Measurements from ENCODE around the gene OTUB2. TPM values are rescaled to one million over a fixed set of nuclear protein-coding genes. Genes with fewer than 3 reads are reported as not detected.

The OTUB2 gene
- total and polyA plus RNA-seq, 2 of the 8 experiments (the other 6 are each of a cell fraction or from before 2014, with no cell fraction given), result 2.2 to 4.2 TPM

GRCh38 chr14:94040247-94040646 is 14.1 kb downstream of the OTUB2 start:
- Histone ChIP-seq H2AFZ (ENCODE audit: low read length) (no peak overlapping the region), H3K9ac (replicated peaks in 1 of 4; ENCODE audit: extremely low read depth in 1 of 4, low read depth in 3 of 4, low read length in 3 of 4) (no peak overlapping the region), H3K4me3 (ENCODE audit: extremely low read depth in 1 of 4, insufficient read depth in 2 of 4, low read depth in 3 of 4, low read length in 4 of 4) (no peak overlapping the region), H3K14ac (ENCODE audit: insufficient read length) (no peak overlapping the region), H3K56ac (replicated peaks; ENCODE audit: insufficient read length, low read depth, low read length) (no peak overlapping the region), H4K5ac (ENCODE audit: insufficient read length, low read depth, low read length) (no peak overlapping the region), H3K36me3 (ENCODE audit: control insufficient read depth in 2 of 4, insufficient read depth in 4 of 4, low read length in 3 of 4) (peaks cover 0 to 13% (median 6%) of the 10 kb centered on the region in 4 experiments; a peak in 4 of 8 replicates), H3K23me2 (ENCODE audit: low read depth, low read length) (no peaks in the 10 kb centered on the region), H3K79me1 (ENCODE audit: low read depth, low read length) (no peaks in the 10 kb centered on the region), H3K27ac (ENCODE audit: low read depth, low read length) (no peak overlapping the region), H4K20me1 (replicated peaks in 1 of 2; ENCODE audit: control insufficient read depth in 1 of 2, insufficient read depth in 2 of 2, low read length in 2 of 2) (peaks cover 2 to 7% of the 10 kb centered on the region in 2 experiments), H2AK5ac (ENCODE audit: low read depth, low read length) (no peak overlapping the region), H4K91ac (replicated peaks; ENCODE audit: insufficient read length, low read length) (no peak overlapping the region), H3K79me2 (ENCODE audit: control insufficient read depth in 1 of 2, insufficient read depth in 2 of 2, low read length in 2 of 2) (no peaks in the 10 kb centered on the region), H3K27me3 (replicated peaks in 1 of 4; ENCODE audit: control insufficient read depth in 3 of 4, extremely low read depth in 1 of 4, insufficient read depth in 3 of 4, low read length in 3 of 4) (no peaks in the 10 kb centered on the region), H3K4me2 (ENCODE audit: insufficient read depth in 1 of 2, low read depth in 2 of 2, low read length in 2 of 2) (no peak overlapping the region), H2BK12ac (ENCODE audit: low read depth, low read length) (no peak overlapping the region), H3K4ac (replicated peaks; ENCODE audit: insufficient read length, low read depth, low read length) (no peak overlapping the region), H2BK15ac (ENCODE audit: low read length) (no peak overlapping the region), H2BK20ac (ENCODE audit: low read length) (no peak overlapping the region), H4K8ac (ENCODE audit: extremely low read depth, insufficient read depth, low read length) (no peak overlapping the region), H3K18ac (ENCODE audit: extremely low read depth, low read length) (no peak overlapping the region), H3K23ac (ENCODE audit: insufficient read length) (no peak overlapping the region), H3K9me3 (ENCODE audit: insufficient read depth in 2 of 2, low read depth in 1 of 2, low read length in 1 of 2) (no peaks in the 10 kb centered on the region), H2BK5ac (ENCODE audit: low read depth, low read length) (no peak overlapping the region), H3K4me1 (replicated peaks in 1 of 4; ENCODE audit: control insufficient read depth in 3 of 4, insufficient read depth in 4 of 4, low read length in 3 of 4) (no peaks in the 10 kb centered on the region), H2BK120ac (replicated peaks; ENCODE audit: low read depth, low read length) (no peak overlapping the region)
- FAIRE-seq (no peak), DNase-seq (ENCODE audit: low read depth in 1 of 2, low spot score in 2 of 2) (no peak)
- CTCF ChIA-PET (ENCODE audit: partially characterized antibody), result interaction anchor here (5.3 to 7.2 kb wide), 2 partner anchors 10 to 97 kb away, joined by 42 to 105 read pairs; no protein-coding TSS in a partner anchor
- 69% methylated on average over 5 of the region's 5 CpGs; no CpG with 5 or more reads in 1 of the 2 experiments for WGBS, 2 experiments (ENCODE audit: extremely low coverage in 1 of 2, insufficient coverage in 1 of 2, insufficient read length in 1 of 2, insufficient replicate concordance in 2 of 2, low coverage in 1 of 2, low lambda C conversion rate in 2 of 2, missing lambda C conversion rate in 1 of 2)
- POLR2A ChIA-PET (ENCODE audit: partially characterized antibody), result no interaction called here
- TF ChIP-seq EGR1 (IDR thresholded peaks at IDR 0.05; ENCODE audit: borderline replicate concordance, low read depth, low read length), result no peak
- TF ChIP-seq MAX (IDR thresholded peaks at IDR 0.05), result no peak
- no peak for TF ChIP-seq MAFK (IDR thresholded peaks at IDR 0.05; ENCODE audit: low read depth, low read length)
- no peak for TF ChIP-seq TEAD4 (IDR thresholded peaks at IDR 0.05; ENCODE audit: low read depth, low read length)
- TF ChIP-seq NANOG (IDR thresholded peaks at IDR 0.05; ENCODE audit: insufficient read depth, low read depth, low read length, poor library complexity, severe bottlenecking), result no peak
- TF ChIP-seq SRF (IDR thresholded peaks at IDR 0.05; ENCODE audit: low read depth, low read length), result no peak
- no peak for TF ChIP-seq TAF1 (IDR thresholded peaks at IDR 0.05; ENCODE audit: low read depth, low read length)
- no peak for TF ChIP-seq SP4 (IDR thresholded peaks at IDR 0.05; ENCODE audit: low read length)
- TF ChIP-seq YY1 (IDR thresholded peaks at IDR 0.05; ENCODE audit: low read depth, low read length), result no peak

Data from H1 (cell line).